ENCODE measurements around the gene RNF26. TPM values are rescaled to one million over a fixed set of nuclear protein-coding genes. Genes with fewer than 3 reads are reported as not detected.

RNF26 gene
- total and polyA plus RNA-seq, 5 experiments from 2014 or later, result 19.8 to 45.9 (median 37.0) TPM

DNA sequence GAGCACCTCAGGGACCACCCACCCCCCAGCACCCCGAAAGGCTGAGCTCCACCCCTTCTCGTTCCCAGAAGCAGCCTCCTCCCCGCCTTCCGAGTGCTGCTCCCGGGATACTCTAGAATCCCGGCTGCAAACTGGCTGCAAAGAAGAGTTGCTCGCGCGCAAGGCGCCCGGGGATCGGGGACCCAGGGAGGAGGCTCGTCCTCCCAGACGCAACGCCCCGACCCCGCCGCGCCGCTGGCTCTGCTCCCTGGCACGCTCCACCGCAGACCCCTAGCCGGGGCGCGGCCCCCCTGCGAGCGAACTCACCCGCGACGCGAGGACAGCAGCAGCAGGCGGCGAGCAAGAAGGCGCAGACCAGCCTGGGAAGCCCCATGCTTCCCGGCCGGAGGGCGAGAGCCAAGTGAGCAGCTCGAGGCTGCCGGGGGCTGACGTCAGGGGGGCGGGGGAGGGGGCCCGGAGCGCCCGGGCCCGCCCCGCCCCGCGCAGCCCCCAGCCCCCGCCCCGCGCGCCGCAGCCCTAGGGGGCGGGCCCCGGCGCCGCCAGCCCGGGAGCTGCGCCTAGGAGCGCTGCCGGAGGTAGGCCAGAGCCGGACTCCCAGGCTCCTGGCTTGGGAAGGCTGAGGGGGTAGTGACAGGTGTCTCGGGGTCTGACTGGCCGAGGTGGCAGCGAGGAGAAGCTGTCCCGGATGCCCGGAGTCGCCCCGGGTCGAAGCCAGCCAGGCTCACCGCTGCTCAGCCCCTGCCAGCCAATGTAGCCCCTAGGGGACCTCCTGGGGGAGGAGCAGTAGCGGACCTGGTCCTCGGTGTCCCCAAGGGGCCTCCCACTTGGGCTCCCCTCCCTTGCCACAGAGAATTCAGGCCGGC is 17.4 kb upstream of the RNF26 start, which contains the start of gene MCAM:
Gene MCAM, minus strand, starts transcription at position 402 of the 863 bp plus-strand sequence. Its CDS starts 29 bp downstream, at position 373.
- DNase-seq (peak in 1 of 10 donors; percentile 27), ATAC-seq (peak in 1 of 2 donors; percentile 2)
- POLR2A ChIA-PET, result interaction anchor here (1.1 to 11.7 kb wide), 3 partner anchors 7 to 105 kb away, joined by 3 to 138 read pairs (median 7); no protein-coding TSS in a partner anchor
- peak within 1 kb of the TSS in 4 of 10 donors; percentile 11 to 81 (median 55) for H3K27ac Mint-ChIP-seq
- H3K27me3 Mint-ChIP-seq, result peaks cover 1 to 24% (median 9%) of the 10 kb centered on the region in 5 donors
- no peaks in the 10 kb centered on the region for H3K9me3 Mint-ChIP-seq
- peak within 1 kb of the TSS; percentile 67 to 83 (median 80) for H3K4me3 Mint-ChIP-seq
- H3K36me3 Mint-ChIP-seq, result no peaks in the 10 kb centered on the region
- H3K4me1 Mint-ChIP-seq, result peaks cover 10 to 34% (median 34%) of the 10 kb centered on the region in 4 donors

DNA sequence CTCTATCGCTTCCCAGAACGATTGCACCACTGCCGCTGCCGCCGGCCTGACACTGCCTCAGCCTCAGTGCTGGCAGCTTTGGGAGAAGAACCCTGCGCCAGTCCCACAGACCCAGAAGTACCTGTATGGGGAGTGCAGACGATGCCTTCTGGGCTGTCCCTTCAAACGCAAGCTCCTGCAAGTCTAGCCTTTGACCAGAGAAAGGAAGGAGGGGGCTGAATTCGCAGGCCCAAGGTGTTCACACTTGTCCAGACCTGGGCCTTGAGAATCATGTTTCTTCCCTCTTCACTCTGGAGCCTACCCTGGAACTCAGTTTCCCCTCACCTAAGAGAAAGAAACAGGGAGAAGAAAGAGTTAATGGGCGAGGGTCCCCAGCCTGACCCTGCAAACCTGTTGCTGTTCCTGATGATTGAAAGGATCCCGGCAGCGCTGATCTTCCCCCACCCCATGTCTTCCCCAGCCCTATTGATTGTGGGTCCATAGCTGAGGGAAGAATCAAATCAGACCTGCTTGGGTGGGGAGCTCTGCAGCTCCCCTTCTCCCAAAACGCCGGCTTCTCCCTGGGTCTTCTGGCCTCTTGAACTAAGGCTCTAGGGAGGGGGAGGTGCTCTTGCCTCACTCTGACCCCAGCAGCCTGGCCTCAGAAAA is 16.6 kb upstream of the RNF26 start:
- peak overlapping the region in 8 of 10 donors; percentile 8 to 83 (median 30) for H3K4me3 Mint-ChIP-seq
- ATAC-seq (no peak), DNase-seq (no peak)
- H3K4me1 Mint-ChIP-seq, result peaks cover 13 to 41% (median 37%) of the 10 kb centered on the region in 4 donors
- POLR2A ChIA-PET, result interaction anchor here (1.1 to 11.7 kb wide), 2 partner anchors 11 to 106 kb away, joined by 3 to 138 read pairs; no protein-coding TSS in a partner anchor
- no peaks in the 10 kb centered on the region for H3K9me3 Mint-ChIP-seq
- no peaks in the 10 kb centered on the region for H3K36me3 Mint-ChIP-seq
- peaks cover 1 to 24% (median 9%) of the 10 kb centered on the region in 5 donors for H3K27me3 Mint-ChIP-seq
- H3K27ac Mint-ChIP-seq, result peak overlapping the region in 1 of 10 donors; percentile 81

DNA sequence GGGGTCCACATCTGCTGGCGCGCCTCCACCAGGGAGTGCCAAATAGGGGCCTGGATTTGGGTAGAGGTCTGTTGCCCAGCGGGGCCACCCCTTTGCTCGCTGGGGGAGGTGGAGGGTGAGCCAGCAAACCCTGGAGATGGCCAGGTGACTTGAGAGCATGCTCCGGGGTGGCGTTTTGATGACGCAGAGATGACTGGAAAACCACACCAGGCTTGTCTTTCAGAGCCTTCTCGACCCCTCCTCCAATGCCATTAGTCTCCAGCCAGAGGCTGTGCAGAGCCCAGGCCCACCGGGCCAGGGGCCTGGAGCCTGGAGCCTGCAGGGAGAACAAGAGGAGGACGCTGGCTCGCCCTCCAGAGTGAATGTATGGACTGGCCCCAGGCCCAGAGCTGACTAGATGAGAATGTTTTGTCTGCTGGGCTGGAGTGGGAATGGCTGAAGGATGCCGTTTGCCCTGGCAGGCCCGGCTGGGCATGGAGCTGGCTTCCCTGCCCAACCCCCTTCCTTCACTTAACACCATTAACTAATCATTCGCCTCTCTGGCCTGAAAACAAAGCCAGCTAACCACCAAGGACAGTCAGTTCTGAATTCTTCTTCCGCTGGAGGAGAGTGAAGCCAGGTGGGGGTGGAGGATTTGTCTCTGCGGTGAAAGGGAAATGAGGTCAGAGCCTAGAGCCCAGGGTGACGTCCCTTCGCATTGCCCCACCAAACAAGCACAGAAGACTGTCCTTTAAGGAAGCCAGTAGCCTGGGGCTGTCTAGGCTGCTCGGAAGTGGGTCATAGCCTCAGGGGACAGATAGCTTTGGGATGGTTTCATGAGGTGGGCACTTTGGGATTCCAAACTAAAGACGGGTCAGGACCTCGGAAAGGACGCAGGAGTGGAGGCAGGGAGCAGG is 15.8 kb upstream of the RNF26 start:
- Mint-ChIP-seq H3K36me3 (no peaks in the 10 kb centered on the region), H3K27me3 (peaks cover 1 to 24% (median 9%) of the 10 kb centered on the region in 5 donors), H3K4me1 (peaks cover 15 to 44% (median 39%) of the 10 kb centered on the region in 4 donors), H3K27ac (peak overlapping the region in 8 of 10 donors; percentile 0 to 83 (median 66)), H3K4me3 (peak overlapping the region in 9 of 10 donors; percentile 8 to 85 (median 35)), H3K9me3 (no peaks in the 10 kb centered on the region)
- peak in 1 of 10 donors; percentile 20 for DNase-seq
- peak in 1 of 2 donors; percentile 6 for ATAC-seq
- POLR2A ChIA-PET, result interaction anchor here (11.7 kb wide), 1 partner anchor 12 kb away, joined by 138 read pairs; no protein-coding TSS in a partner anchor

DNA sequence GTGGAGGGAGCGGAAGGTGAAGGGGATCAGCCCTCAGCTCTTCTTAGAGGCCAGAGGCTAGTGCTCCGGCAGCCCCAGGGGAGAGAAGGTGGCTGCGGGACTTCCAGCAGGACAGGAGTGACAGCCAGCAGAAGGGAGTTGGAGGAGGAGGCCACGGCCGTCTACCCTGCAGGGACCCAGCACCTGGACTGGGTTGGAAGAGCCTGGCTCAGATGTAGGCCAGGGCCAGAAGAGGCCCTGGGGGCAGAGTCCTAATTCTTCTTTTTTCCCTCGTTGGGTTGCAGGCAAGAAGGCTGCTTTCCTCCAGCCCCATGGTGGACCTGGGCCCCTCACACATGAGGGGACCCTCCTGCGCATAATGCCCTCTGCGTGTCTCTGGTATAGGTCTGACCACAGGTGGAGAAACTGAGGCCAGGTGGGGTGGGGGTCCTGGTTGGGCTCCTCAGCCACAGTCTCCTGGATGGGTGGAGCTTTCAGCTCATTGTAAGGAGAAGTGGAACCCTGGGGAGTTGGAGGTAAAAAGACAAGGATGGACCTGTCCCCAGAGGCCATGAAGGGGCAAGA is 15.1 kb upstream of the RNF26 start:
- H3K27me3 Mint-ChIP-seq, result peaks cover 1 to 24% (median 9%) of the 10 kb centered on the region in 5 donors
- no peaks in the 10 kb centered on the region for H3K36me3 Mint-ChIP-seq
- no peaks in the 10 kb centered on the region for H3K9me3 Mint-ChIP-seq
- POLR2A ChIA-PET, result interaction anchor here (11.7 kb wide), 1 partner anchor 12 kb away, joined by 138 read pairs; no protein-coding TSS in a partner anchor
- DNase-seq (peak in 1 of 10 donors; percentile 14), ATAC-seq (no peak)
- H3K27ac Mint-ChIP-seq, result peak overlapping the region in 9 of 10 donors; percentile 0 to 94 (median 65)
- H3K4me1 Mint-ChIP-seq, result peaks cover 17 to 48% (median 41%) of the 10 kb centered on the region in 4 donors
- peak overlapping the region in 8 of 10 donors; percentile 41 to 89 (median 79) for H3K4me3 Mint-ChIP-seq

- Mint-ChIP-seq H3K36me3 (no peaks in the 10 kb centered on the region), H3K4me1 (peaks cover 17 to 45% (median 38%) of the 10 kb centered on the region in 4 donors), H3K27ac (peak overlapping the region; percentile 20 to 94 (median 64)), H3K27me3 (peaks cover 1 to 24% (median 9%) of the 10 kb centered on the region in 5 donors), H3K9me3 (no peaks in the 10 kb centered on the region), H3K4me3 (peak overlapping the region; percentile 60 to 89 (median 77))
- ATAC-seq, result no peak
- POLR2A ChIA-PET, result interaction anchor here (11.7 kb wide), 1 partner anchor 13 kb away, joined by 138 read pairs; no protein-coding TSS in a partner anchor
- DNase-seq, result peak in 2 of 10 donors; percentile 14 to 48
Observed at GRCh38 chr11:119319700-119320239, 14.6 kb upstream of the RNF26 start.

- Mint-ChIP-seq H3K4me1 (peaks cover 17 to 40% (median 36%) of the 10 kb centered on the region in 4 donors), H3K27me3 (peaks cover 1 to 24% (median 9%) of the 10 kb centered on the region in 5 donors), H3K4me3 (peak overlapping the region in 9 of 10 donors; percentile 60 to 89 (median 77)), H3K36me3 (no peaks in the 10 kb centered on the region), H3K9me3 (no peaks in the 10 kb centered on the region), H3K27ac (peak overlapping the region in 5 of 10 donors; percentile 29 to 94 (median 83))
- POLR2A ChIA-PET, result interaction anchor here (1.2 to 11.7 kb wide), 4 partner anchors 14 to 114 kb away, joined by 3 to 138 read pairs (median 12); partner anchors contain the start of genes CBL and RNF26
- ATAC-seq (no peak), DNase-seq (peak in 1 of 10 donors; percentile 61)
Observed at GRCh38 chr11:119320240-119320775, 14.0 kb upstream of the RNF26 start.

DNA sequence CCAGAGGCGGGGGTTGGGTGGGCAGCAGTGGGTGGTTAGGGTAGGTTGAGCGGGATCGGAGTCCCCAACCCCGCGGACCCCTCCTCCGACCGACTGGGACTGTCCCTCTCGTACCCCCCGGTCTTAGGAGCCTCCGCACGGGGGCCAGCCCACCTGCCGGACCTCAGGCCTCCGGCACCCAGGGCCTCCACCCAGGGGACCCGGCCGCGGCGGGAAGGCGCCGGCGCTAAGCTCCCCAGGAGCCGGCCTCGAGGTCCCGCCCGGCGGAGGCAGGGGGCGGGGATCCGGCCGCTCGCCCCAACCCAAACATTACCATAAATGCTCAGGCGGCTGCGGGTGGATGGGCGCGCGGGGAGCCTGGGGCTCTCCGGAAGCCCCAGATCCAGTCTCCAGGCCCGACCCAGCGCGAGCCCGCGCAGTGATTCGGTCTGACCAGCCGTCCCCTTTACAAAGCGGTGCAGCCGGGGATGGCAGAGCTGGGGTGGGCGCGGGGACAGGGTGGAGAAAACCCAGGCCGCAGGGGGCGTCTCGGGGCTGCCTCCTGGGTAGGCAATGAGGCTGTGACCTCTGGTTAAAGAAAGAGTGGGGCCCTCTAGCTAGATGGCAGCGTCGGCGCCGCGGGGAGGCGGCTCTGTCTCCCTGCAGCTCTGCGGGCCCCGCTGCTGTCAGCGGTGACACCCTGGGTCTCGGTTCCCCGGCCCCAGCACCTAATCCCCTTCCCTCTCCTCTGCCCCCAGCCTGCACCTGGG is 13.4 kb upstream of the RNF26 start:
- peak overlapping the region; percentile 60 to 90 (median 84) for H3K4me3 Mint-ChIP-seq
- H3K27me3 Mint-ChIP-seq, result peaks cover 1 to 20% (median 8%) of the 10 kb centered on the region in 5 donors
- peaks cover 17 to 34% (median 30%) of the 10 kb centered on the region in 4 donors for H3K4me1 Mint-ChIP-seq
- POLR2A ChIA-PET, result interaction anchor here (0.6 to 11.7 kb wide), 10 partner anchors 9 to 236 kb away, joined by 3 to 138 read pairs (median 6); partner anchors contain the start of genes CBL and RNF26
- no peaks in the 10 kb centered on the region for H3K36me3 Mint-ChIP-seq
- DNase-seq (peak in 9 of 10 donors; percentile 26 to 70 (median 52)), ATAC-seq (peak; percentile 74)
- H3K27ac Mint-ChIP-seq, result peak overlapping the region; percentile 25 to 91 (median 84)
- H3K9me3 Mint-ChIP-seq, result no peaks in the 10 kb centered on the region

- Mint-ChIP-seq H3K4me3 (peak overlapping the region in 7 of 10 donors; percentile 0 to 80 (median 15)), H3K9me3 (no peaks in the 10 kb centered on the region), H3K27ac (peak overlapping the region in 5 of 10 donors; percentile 4 to 65 (median 23)), H3K4me1 (peaks cover 17 to 34% (median 28%) of the 10 kb centered on the region in 4 donors), H3K27me3 (peaks cover 1 to 14% (median 8%) of the 10 kb centered on the region in 5 donors), H3K36me3 (no peaks in the 10 kb centered on the region)
- POLR2A ChIA-PET, result interaction anchor here (1.1 to 11.7 kb wide), 5 partner anchors 12 to 116 kb away, joined by 3 to 138 read pairs (median 10); partner anchors contain the start of genes CBL and RNF26
- ATAC-seq (no peak), DNase-seq (no peak)
Observed at GRCh38 chr11:119322360-119322739, 12.0 kb upstream of the RNF26 start.

DNA sequence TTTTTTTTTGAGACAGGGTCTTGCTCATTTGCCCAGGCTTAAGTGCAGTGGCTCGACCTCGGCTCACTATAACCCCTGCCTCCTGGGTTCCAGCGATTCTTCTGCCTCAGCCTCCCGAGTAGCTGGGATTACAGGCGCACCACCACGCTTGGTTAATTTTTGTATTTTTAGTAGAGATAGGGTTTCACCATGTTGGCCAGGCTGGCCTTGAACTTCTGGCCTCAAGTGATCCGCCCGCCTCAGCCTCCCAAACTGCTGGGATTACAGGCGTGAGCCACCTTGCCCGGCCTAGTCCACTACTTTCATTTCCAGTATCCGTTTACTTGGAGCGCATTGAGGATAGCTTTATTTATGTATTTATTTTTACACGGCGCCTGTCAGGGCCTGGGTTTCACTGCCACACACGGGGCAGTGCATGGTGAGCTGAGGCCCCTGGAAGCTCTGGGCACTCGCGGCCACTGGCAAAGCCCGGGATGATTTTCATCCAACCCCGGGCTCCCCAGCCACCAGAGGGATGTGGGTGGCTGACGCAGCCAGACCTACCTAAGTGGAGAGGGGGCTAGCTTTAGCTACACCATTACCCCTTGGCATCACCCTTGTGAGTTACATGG is 11.3 kb upstream of the RNF26 start:
- Mint-ChIP-seq H3K36me3 (no peaks in the 10 kb centered on the region), H3K27ac (peak overlapping the region in 2 of 10 donors; percentile 0 to 43), H3K4me3 (peak overlapping the region in 3 of 10 donors; percentile 2 to 40 (median 17)), H3K27me3 (peaks cover 1 to 9% (median 8%) of the 10 kb centered on the region in 5 donors), H3K4me1 (peaks cover 17 to 34% (median 24%) of the 10 kb centered on the region in 4 donors), H3K9me3 (no peaks in the 10 kb centered on the region)
- POLR2A ChIA-PET, result interaction anchor here (1.0 to 11.7 kb wide), 5 partner anchors 11 to 217 kb away, joined by 3 to 138 read pairs (median 6); partner anchors contain the start of genes CBL and RNF26
- ATAC-seq (no peak), DNase-seq (peak in 1 of 10 donors; percentile 45)

Measured in naive thymus-derived CD8-positive, alpha-beta T cell (primary cell).